ENCODE data around the gene SCAMP4. TPM values are rescaled to one million over a fixed set of nuclear protein-coding genes. Genes with fewer than 3 reads are reported as not detected.
A peak's percentile ranks its signal among the peaks of the same experiment; 100 is the strongest.

Gene SCAMP4
- polyA plus RNA-seq, 1 experiment = 6.7 TPM

DNA sequence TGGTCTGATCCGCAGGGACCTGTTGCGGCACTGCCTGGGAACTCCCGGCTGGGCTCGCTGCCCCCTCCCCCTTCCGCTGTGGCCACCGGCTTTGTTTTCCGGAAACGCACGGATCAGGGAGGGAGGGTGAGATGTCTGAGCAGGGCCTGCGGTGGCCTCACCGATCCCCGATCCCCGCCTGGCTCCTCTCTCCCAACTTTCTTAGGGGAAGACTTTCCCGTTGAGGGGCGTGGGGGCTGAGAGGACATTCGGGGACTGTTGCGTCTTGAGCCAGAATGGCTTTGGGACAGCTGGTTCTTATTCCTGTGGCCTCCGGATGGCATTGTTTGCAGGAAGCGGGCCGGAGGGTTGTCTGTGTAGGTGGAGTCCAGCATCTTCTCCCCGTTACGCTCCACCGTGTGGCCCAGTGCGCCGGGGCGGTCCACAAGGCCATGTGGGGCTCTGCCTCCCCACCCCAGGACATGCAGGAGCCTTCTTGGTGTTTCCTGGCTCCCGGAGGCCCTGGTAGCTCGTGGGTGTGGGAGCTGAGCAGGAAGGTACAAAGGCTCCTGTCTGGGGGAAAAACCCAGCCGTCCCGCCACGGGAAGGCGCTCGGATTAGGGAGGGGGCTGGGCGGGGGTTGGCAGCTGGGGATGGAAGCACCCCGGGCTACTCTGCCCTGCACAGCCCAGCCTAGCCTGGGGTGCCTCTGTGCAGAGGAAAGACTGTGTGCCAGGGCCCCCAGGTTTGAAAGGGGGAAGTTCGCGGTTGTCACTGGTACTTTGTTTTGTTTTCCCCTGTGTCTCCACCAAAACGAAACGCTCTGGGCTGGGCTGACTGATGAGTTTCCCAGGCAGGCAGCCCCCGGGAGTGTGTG is 37.1 kb downstream of the SCAMP4 start:
- Histone ChIP-seq H3K27ac (ENCODE audit: low read depth, low read length) (peak overlapping the region; percentile 84), H3K27me3 (ENCODE audit: control insufficient read depth, insufficient read depth, low read length) (no peaks in the 10 kb centered on the region), H3K9me3 (ENCODE audit: control insufficient read depth, insufficient read depth, low read length) (peaks cover 7% of the 10 kb centered on the region; the same call in 1 of the 2 replicates), H3K4me3 (ENCODE audit: low read depth, low read length) (peak overlapping the region; percentile 87)
- no peak for DNase-seq (ENCODE audit: low read depth, low spot score)
- ChIA-PET CTCF (interaction anchor here (0.6 kb wide), 1 partner anchor 104 kb away, joined by 4 read pairs; no protein-coding TSS in a partner anchor), POLR2A (interaction anchor here (0.5 to 0.8 kb wide), 3 partner anchors 40 to 442 kb away, joined by 3 to 4 read pairs (median 4); no protein-coding TSS in a partner anchor)
- TF ChIP-seq, protein P1, sequence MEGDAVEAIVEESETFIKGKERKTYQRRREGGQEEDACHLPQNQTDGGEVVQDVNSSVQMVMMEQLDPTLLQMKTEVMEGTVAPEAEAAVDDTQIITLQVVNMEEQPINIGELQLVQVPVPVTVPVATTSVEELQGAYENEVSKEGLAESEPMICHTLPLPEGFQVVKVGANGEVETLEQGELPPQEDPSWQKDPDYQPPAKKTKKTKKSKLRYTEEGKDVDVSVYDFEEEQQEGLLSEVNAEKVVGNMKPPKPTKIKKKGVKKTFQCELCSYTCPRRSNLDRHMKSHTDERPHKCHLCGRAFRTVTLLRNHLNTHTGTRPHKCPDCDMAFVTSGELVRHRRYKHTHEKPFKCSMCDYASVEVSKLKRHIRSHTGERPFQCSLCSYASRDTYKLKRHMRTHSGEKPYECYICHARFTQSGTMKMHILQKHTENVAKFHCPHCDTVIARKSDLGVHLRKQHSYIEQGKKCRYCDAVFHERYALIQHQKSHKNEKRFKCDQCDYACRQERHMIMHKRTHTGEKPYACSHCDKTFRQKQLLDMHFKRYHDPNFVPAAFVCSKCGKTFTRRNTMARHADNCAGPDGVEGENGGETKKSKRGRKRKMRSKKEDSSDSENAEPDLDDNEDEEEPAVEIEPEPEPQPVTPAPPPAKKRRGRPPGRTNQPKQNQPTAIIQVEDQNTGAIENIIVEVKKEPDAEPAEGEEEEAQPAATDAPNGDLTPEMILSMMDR (IDR thresholded peaks at IDR 0.05; ENCODE audit: low read depth, low read length) = no peak

DNA sequence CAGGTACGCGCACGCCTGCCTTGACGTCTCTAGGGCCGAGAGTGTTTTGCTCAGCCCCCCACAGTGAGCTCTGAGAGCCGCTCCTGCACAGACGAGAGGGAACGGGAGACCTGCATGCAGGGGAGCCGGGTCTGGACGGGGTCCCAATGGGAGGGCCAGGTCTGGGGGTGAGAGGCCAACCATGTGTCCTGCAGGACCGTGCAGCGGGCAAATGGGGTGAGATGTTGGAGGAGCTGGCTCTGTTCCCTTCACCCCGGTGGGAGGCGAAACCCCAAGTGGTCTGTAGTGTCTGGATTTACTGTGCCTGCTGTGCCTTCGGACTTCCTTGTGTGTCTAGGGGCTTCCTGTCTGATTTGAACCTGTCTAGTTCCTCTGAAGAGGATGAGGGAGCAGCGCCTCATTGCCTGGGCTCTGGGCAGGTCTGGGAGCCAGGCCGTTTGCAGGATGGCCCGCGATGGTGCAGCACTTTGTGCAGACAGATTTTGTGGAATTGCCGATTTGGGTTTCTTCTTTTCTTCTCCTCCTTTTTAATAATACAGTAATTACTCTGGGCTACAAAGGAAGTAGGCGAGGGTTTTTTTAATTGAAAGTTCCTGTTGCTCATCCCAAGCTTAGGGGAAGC is 37.8 kb downstream of the SCAMP4 start:
- TF ChIP-seq, protein P1 (IDR thresholded peaks at IDR 0.05; ENCODE audit: low read depth, low read length) = no peak

DNA sequence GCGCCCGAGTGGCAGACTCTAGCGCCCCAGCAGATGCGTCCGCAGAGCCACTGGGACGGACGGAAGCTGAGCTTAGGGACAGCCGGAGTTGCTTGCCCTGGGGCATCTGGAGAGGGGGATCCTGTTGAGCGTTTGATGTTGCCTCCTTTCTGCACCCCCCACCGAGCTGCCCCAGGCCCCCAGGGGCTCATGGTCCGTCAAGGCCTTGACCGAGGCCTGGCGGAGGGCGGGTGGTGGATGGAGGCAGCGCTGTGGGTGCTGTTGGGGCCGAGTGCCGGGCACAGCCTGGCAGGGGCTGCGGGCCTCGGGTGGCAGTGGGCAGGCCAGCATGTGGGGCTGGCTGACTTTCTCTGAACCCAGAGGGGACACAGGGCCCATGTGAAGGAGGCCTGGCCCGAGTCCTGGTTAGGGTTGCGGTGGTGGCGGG is 38.5 kb downstream of the SCAMP4 start:
- Histone ChIP-seq H3K9me3 (ENCODE audit: control insufficient read depth, insufficient read depth, low read length) (peaks cover 14% of the 10 kb centered on the region; the same call in 1 of the 2 replicates), H3K27ac (ENCODE audit: low read depth, low read length) (no peak overlapping the region), H3K27me3 (ENCODE audit: control insufficient read depth, insufficient read depth, low read length) (no peaks in the 10 kb centered on the region), H3K4me3 (ENCODE audit: low read depth, low read length) (no peak overlapping the region; the same call in 1 of the 2 replicates)
- TF ChIP-seq, protein P1 (IDR thresholded peaks at IDR 0.05; ENCODE audit: low read depth, low read length) = no peak
- DNase-seq (ENCODE audit: low read depth, low spot score) = no peak
- POLR2A ChIA-PET = no interaction called here
- CTCF ChIA-PET = interaction anchor here (0.6 kb wide), 1 partner anchor 27 kb away, joined by 5 read pairs; no protein-coding TSS in a partner anchor

More for the DNA sequence above, 37.8 kb downstream of the SCAMP4 start:
- POLR2A ChIA-PET = no interaction called here
- DNase-seq (ENCODE audit: low read depth, low spot score) = no peak
- H3K4me3 ChIP-seq (ENCODE audit: low read depth, low read length) = peak overlapping the region; percentile 87
- H3K27ac ChIP-seq (ENCODE audit: low read depth, low read length) = no peak overlapping the region
- CTCF ChIA-PET = interaction anchor here (0.6 kb wide), 1 partner anchor 28 kb away, joined by 5 read pairs; no protein-coding TSS in a partner anchor
- H3K27me3 ChIP-seq (ENCODE audit: control insufficient read depth, insufficient read depth, low read length) = no peaks in the 10 kb centered on the region
- peaks cover 13% of the 10 kb centered on the region; the same call in 1 of the 2 replicates for H3K9me3 ChIP-seq (ENCODE audit: control insufficient read depth, insufficient read depth, low read length)

GRCh38 chr19:1944088-1944915 is 39.1 kb downstream of the SCAMP4 start:
- Histone ChIP-seq H3K9me3 (ENCODE audit: control insufficient read depth, insufficient read depth, low read length) (peaks cover 18% of the 10 kb centered on the region; the same call in 1 of the 2 replicates), H3K27me3 (ENCODE audit: control insufficient read depth, insufficient read depth, low read length) (no peaks in the 10 kb centered on the region), H3K4me3 (ENCODE audit: low read depth, low read length) (no peak overlapping the region; the same call in 1 of the 2 replicates), H3K27ac (ENCODE audit: low read depth, low read length) (no peak overlapping the region)
- TF ChIP-seq, protein P1 (IDR thresholded peaks at IDR 0.05; ENCODE audit: low read depth, low read length) = no peak
- DNase-seq (ENCODE audit: low read depth, low spot score) = no peak
- POLR2A ChIA-PET = no interaction called here
- CTCF ChIA-PET = no interaction called here
